HG02840 (cell line): Measurements from ENCODE around the gene NIPAL1.
"Not testable (repeated sequence)": the region's sequence is repeated elsewhere in the genome, so short reads cannot be mapped to it uniquely, and the experiment has no call there.

Experiments
- ATAC-seq: cut with Tn5 transposase; IDR thresholded peaks from one replicate; pipeline ENCODE4 v1.9.1; 2021; ENCODE audit warnings: mild to moderate bottlenecking, moderate library complexity, moderate number of reproducible peaks; ENCODE audit not compliant: unreplicated experiment, low FRiP score

Gene NIPAL1

DNA sequence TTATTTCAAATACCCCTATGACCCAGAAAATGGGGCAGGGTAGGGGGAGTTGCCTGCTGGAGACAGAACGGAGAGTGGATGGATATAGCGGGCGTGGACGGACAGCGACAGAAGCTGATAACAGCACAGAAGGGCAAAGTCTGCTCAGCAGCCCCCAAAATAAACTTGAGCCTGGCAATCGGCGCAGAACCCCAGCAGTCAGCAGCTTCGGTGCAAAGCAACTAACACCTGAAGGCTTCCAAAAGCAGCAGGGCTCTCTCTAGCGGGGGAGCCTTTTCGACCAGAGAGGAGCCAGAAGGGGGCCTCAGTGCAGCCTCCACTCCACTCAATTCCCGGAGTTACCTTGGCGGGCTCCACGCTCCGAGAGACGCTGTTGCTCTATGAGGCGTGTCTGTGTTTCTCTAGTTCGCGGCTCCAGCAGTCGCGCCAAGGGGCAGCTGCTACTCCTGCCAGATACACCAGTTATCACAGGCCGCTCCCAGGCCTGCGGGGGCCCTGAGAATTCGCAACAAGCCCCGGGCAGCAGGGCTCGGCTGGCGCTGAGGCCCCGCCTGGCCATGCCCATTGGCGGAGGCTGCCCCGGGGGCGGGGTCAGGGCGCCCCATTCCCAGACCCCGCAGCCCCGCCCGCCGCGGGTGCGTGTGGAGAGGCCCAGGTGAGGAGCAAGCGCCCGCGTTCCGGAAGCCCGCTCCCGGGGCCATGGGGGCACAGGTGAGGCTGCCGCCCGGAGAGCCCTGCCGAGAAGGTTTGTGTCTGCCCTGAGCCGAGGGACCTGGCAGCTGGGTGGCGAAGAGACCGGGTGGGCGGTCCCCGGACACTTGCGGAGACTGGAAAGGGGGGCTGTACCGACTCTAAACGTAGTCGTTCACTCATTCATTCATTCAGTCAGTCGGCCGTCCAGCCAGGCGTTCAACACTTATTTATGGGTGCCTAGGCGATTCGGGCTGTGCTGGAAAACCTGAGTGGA, at the start of gene NIPAL1, which contains the start of gene CNGA1:
Gene NIPAL1 (plus strand): TSS at position 632 of the 967 bp plus-strand sequence. CDS start 68 bp downstream, at position 700.
Gene CNGA1 (minus strand): TSS at position 541 of the 967 bp plus-strand sequence. CDS start 63,992 bp downstream, outside the sequence.
- peak; percentile 90 for ATAC-seq

DNA sequence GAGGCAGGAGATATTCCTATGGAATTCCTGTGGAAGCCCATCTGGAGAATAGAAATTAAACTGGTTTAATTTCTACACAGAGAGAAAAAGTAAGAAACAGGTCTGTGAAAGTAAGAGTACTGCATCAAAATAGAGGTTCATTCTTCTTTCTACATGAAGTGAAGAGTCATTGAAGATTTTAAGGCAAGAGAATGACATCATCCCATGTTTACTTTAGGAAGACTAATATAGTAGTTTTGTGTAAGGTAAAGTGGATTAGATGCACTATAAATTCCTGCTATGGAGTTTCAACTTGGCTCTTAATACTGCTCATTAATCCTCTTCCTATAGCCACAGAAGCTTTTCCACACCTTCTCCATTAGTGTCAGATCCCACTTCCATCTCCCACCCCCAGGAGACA, 47.7 kb upstream of the NIPAL1 start:
- no peak for ATAC-seq

DNA sequence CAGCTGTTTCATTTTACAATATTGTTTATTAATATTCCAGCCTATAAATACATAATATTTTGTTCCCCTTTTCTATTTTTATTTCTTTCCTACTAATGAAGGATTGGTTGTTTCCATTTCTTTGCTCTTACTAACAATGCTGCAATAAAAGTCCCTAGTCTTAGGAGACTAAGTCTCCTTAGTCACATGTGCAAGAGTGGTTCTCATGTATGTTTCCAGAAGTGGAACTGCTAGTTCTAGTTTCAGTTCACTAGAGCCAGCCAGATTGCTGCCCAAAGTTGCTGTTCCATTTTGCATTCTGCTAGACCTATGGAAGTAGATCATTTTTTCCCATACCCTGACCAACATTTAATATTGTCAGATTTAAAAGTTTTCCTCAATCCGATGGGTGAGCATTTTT, 44.4 kb upstream of the NIPAL1 start:
- no peak for ATAC-seq

DNA sequence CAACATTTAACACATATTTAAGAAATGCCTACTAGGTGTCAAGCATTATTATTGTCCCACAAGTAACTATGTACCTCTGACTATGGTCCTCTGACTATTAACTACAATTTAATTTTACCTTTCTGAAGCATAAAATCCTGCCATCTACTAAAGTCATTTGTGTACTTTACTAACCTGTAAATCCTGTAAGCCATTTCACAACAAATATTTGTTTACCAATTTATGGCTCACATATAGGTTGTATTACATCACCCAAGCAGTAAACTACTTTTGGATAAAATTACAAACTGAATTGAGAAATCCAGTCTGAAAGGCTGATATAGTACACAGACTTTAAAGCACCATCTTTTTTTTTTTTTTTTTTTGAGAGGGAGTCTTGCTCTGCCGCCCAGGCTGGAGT, 43.9 kb upstream of the NIPAL1 start:
- no peak for ATAC-seq

DNA sequence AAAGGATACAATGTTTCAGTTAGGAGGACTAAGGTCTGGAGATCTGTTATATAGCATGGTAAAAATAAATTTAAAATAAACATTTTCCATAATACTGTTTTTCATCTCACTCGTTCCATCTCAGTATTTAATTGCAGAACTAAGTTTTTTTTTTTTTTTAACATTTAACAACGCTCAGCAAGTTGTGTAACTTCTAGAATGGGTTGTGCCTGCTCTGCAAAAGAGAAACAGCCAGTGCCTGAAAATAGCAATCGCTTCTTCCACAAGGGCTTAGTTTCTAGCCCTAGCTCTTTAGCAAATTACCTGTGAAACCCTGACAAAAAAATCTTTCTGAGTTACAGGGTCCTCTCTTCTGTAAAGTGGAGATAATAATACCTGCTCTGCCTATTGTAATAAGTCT, 42.0 kb upstream of the NIPAL1 start:
- no peak for ATAC-seq

DNA sequence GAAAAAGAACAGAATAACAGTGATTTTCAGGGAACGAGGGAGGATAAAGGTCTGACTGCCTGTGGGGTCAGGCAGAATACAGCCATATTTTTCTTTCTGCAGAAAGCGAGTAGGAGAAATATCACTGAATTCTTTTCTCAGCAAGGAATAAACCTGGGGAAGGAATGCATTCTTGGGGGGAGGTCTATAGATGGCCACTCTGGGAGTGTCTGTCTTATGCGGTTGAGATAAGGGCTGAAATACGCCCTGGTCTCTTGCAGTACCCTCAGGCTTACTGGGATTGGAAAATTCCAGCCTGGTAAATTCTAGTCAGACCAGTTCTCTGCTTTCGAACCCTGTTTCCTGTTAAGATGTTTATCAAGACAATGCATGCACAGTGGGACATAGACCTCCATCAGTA, 26.4 kb upstream of the NIPAL1 start:
- no peak for ATAC-seq

DNA sequence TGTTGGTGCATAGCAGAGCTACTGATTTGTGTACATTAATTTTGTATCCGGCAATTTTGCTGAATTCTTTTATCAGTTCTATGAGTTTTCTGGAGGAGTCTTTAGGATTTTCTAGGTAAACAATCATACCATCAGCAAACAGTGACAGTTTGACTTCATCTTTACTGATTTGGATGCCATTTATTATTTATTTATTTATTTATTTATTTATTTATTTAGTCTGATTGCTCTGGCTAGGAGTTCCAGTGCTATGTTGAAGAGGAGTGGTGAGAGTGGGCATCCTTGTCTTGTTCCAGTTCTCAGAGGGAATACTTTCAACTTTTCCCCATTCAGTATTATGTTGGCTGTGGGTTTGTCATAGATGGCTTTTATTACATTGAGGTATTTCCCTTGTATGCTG, 24.1 kb upstream of the NIPAL1 start:
- ATAC-seq: not testable (repeated sequence)

DNA sequence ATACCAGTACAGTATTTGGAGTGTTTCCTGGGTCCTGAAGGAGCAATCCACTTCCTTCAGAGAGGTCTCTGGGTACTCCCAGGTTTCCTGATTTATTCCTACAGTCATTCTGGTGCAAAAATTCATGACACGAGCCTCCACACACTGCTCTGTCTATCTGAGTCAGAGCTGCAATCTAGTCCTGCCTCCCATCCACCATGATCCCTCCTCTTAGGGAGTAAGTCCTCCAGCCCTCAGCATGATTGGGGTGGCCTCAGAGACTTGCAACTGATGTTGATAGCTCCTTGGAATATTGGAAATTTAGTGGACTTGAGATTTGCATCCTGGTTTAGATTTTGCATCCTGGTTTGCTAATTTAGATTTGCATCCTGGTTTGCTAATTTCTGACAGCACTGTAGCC, 20.6 kb upstream of the NIPAL1 start:
- no peak for ATAC-seq

DNA sequence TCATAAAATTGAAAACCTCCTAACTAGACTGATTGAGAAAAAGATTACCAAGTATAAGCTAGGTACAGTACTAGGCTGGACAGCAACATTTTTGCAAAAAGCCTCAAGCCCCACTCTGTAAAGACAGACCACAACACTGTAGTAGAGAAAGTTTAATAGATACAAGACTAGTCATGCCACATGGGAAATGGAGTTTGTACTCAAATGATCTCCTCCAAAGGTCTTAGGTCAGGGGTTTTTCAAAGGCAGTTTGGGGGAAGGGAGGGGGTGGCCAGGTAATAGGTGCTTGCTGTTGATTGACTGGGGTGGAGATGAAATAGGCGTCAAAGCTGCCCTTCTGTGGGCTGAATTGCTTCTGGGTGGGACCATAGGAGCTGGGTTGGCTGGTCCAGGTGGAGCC, 14.3 kb upstream of the NIPAL1 start:
- no peak for ATAC-seq

DNA sequence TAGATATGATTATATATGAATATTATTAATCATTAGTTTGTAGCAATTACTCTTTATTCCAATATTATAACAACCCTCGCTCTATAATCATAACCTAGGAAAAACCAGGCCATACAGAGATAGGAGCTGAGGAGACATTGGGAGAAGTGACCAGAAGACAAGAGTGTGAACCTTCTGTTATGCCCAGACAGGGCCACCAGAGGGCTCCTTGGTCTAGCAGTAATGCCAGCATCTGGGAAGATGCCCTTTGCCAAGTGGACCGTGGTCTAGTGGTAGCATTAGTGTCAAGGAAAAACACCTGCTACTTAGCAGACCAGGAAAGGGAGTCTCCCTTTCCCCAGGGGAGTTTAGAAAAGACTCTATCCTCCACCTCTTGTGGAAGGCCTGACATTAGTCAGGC, 13.0 kb upstream of the NIPAL1 start:
- ATAC-seq: not testable (repeated sequence)

DNA sequence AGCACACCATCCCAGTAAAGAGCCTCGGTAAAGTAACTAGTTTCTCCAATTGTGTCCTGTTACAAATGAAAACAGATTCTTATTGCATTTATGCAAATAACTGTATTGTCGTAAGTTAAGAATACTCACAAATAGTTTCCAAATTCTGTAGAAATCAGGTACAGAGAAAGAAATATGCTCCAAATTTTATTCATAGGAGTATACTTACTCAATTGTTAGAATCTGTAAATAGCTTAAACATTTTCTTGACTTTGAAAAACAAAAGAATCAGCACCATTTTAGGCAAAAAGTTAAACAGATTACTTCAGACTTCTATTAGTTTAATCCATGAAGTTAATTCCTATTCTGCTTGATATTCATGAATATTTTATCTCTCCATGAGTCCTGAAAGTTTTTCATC, 10.8 kb upstream of the NIPAL1 start:
- ATAC-seq: no peak

DNA sequence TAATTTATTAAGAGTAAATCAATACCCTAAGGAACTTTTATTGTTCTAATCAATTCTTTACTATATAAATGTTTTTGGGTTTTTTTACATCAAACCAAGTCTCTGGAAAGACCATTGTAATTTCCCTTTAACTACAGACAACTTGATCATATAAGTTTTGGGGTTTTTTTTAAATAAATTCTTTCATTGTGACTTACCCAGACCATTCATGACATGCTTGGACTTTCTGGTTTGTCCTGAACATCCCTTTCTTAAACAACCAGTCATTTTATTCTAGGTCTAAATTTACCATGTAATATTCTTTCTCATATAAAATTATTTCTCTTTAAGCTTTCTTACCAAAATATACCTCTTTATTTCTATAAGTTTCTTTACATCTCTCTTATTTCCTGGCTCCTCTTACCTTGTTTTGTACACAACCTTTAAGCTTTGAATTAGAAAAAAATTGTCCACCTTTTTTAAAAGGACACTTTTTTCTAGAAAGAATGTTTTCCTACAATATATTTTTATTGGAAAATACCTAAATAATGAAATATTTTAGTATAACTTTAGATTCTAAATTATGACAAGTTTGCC, 8.5 kb upstream of the NIPAL1 start:
- ATAC-seq: no peak

DNA sequence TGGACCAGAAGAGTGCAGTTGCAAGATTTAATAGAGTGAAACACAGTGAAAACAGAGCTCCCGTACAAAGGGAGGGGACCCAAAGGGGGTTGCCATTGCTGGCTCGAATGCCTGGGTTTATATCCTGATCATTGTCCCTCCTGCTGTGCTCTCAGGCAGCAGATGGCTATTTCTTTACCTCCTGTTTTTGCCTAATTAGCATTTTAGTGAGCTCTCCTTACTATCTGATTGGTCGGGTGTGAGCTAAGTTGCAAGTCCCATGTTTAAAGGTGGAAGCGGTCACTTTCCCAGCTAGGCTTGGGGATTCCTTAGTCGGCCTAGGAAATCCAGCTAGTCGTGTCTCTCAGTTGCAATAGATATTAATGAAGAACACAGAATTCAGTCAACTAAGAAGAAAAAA, 5.7 kb upstream of the NIPAL1 start:
- ATAC-seq: not testable (repeated sequence)

DNA sequence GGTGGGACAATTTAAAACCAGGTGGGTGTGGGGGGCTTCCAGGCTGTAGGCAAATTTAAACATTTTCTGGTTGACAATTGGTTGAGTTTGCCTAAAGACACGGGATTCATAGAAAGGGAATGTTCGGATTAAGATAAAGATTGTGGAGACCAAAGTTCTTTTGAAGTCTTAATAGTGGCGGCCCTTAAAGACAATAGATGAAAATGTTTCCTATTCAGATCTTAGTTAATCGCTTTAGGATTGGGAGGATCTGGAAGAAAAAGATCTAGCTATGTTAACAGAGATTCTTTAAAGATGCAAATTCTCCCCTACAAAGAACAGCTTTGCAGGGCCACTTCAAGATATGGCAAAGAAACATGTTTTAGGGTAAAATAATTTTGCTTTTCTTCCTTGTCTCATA, 4.8 kb upstream of the NIPAL1 start:
- no peak for ATAC-seq

DNA sequence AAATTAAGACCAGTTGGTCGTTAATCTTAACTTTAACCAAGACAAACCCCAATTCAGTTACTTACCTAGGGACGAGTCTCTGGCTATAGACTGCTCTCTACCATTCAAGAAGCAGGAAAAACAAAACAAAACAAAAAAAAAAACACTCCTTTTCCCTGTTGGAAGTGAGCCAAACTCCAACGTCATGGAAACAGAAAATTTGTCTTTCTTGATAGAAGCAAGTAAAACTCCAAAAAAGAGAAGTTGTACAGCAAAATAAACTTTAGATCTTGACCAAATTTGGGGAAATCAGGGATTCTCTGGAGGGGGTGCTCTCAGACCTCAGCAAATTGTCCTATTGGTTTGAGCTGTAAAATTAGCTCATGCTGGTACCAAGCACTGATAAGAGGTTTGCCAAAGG, 3.7 kb upstream of the NIPAL1 start:
- no peak for ATAC-seq

DNA sequence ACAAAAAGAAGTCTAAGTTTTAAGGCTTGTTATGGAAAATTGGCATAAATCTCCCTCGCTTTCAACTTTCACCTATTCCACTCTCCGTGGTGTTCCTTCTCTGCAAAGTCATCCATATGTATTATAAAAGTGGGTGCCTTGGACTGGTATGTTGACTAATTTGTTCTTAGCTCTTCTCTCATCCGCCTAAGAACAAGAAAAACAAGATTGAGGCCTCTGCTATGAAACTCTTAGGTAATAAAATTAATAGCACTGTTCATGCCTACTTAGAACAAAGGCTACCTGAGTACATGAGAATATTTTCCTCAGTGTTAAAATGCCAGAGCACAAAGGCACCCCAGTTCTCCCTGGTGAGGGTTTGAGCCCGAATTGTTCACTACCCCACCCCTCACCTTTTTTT, 1.4 kb upstream of the NIPAL1 start:
- no peak for ATAC-seq

DNA sequence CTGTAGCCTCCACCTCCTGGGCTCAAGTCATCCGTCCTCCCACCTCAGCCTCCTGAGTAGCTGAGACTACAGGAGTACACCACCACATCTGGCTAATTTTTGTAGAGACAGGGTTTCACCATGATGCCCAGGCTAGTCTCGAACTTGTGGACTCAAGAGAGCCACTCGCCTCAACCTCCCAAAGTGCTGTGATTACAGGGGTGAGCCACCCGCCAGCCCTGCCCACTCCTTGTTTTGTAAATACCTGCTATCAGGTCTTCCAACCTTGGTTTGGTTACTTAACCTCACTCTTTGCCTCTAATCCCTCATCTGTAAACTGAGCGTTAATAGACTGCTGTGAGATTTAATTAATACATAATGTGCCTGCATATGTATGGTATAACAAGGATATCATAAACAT, 894 bp upstream of the NIPAL1 start:
- ATAC-seq: no peak

DNA sequence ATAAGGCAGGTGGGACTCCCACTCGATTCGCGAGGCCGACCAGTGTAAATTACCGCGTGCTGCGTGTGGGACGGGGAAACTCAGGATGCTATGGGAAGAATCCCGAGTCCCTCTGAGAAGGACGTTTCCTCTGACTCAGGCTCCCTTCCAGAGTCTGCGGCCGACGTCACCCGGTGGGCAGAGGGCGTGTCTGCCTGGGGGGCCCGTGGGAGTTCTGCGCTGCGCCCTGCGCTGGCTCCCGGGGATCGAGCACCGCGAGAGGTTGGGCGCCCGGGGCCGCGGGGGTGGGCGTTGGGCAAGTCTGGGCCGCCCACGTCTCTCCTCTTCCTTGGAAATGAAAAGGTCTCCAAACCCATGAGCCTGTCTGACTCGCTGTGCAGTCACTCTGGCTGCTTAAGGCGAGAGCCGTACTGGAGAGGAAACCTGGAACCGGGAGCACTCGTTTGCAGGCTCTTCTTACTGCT, 568 bp downstream of the NIPAL1 start:
- ATAC-seq: no peak

DNA sequence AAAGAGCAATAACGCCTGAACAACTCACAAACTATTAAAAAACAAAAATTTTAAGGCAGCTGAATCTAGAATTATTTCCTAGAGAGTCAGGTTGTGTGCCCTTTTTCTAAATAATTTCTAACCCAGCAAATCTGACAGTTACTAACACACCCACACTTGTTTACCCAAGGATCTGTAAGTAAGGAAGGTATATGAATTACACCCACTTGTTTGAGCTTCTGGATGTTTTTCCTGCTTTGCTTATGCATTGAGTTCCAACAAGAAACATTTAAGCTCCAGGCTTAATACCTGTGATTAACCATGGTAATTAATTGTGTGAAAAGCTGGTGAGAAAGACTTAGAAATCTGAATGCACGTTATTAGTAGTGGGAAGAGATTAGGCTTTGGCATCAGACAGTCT, 1.5 kb downstream of the NIPAL1 start:
- ATAC-seq: no peak

DNA sequence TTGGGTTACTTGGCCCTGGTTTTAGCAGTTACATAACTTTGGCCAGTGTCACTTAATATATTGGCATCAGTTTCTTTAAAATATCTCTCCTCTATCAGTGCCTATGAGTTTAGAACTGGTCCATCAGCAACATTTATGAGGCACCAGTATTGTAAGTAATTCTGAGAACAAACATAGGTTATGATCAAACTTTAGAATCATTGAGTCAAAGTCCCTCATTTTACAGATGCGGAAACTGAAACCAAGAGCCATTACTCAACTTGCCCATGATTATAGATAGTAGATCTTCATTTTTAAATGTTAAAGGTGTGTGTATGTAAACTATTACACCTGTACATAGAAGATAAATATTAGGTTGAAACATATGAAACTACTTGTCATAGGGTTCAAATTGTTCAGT, 4.5 kb downstream of the NIPAL1 start:
- no peak for ATAC-seq

DNA sequence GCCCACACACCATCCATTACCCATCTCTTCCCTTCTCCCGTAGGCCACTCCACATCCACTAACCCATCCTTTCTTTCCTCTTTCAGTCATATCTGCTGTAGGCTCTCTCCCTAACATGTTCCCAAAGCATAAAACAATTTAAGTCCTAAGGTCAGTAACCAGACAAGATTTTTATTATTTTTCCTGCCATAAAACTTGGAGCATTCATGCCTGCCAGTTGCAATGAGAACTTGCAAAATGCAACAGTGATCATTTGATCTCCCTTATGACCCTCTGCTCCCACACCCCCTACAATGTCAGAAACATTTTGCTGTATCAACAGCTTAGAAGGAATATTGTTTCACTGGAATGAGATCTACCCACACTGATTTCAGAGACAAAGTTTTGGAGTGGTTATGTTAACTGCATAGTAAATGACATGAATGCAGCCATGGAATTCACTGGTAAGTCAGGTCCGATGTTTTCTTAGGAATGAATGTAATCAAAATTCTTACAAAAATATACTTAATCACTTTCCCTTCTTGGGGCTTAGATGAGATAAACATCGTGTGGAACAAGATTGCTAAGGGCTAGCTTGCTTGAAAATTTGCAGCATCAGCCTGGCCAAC, 5.7 kb downstream of the NIPAL1 start:
- no peak for ATAC-seq
